ENCODE results near the gene CHAC1. TPM values are rescaled to one million over a fixed set of nuclear protein-coding genes. Genes with fewer than 3 reads are reported as not detected.

CHAC1 gene
- total RNA-seq, 1 experiment from 2014 or later: 48.7 TPM

GRCh38 chr15:40914486-40914885 is 38.8 kb upstream of the CHAC1 start:
- H3K27ac ChIP-seq (ENCODE audit: insufficient read length, low read depth, low read length): no peak overlapping the region
- no peak overlapping the region for H3T11ph ChIP-seq (ENCODE audit: low read length)
- no peak overlapping the region; the same call in 1 of the 2 replicates for H3K14ac ChIP-seq (ENCODE audit: insufficient read depth, low read length)
- no CpG with 5 or more reads among the region's 8 CpGs for whole genome bisulfite sequencing (ENCODE audit: extremely low coverage, insufficient read length, low lambda C conversion rate)
- no peak overlapping the region for H2BK5ac ChIP-seq (ENCODE audit: insufficient read length, low read length)
- DNase-seq: peak; percentile 65
- H3K79me1 ChIP-seq (ENCODE audit: insufficient read depth, low read depth, low read length, poor library complexity, severe bottlenecking): no peaks in the 10 kb centered on the region
- Mint-ChIP-seq H3K27me3 (ENCODE audit: low read depth) (peaks cover 45% of the 10 kb centered on the region), H3K4me1 (peaks cover 20 to 41% of the 10 kb centered on the region in 2 experiments), H3K27ac (no peak overlapping the region; a peak in 1 of 7 replicates), H3K36me3 (ENCODE audit: insufficient read depth in 1 of 3, low read depth in 3 of 3) (no peaks in the 10 kb centered on the region; a peak in 1 of 7 replicates), H3K4me3 (no peak overlapping the region), H3K9me3 (no peaks in the 10 kb centered on the region)
- H2BK120ac ChIP-seq (ENCODE audit: low read depth, low read length, poor library complexity, severe bottlenecking): no peak overlapping the region
- no peaks in the 10 kb centered on the region for H3K79me2 ChIP-seq (ENCODE audit: insufficient read depth, low read length)
- no peak overlapping the region for H4K8ac ChIP-seq (replicated peaks; ENCODE audit: insufficient read length, low read depth, low read length)
- no peaks in the 10 kb centered on the region for H4K20me1 ChIP-seq (ENCODE audit: control insufficient read depth, insufficient read depth, insufficient read length)
- H3K27me3 ChIP-seq (ENCODE audit: insufficient read depth, low read length): no peaks in the 10 kb centered on the region
- no peaks in the 10 kb centered on the region for H3K4me1 ChIP-seq (ENCODE audit: insufficient read depth, low read length)
- H2AFZ ChIP-seq (ENCODE audit: low read length): no peak overlapping the region
- H2BK12ac ChIP-seq (ENCODE audit: insufficient read length, low read depth, low read length): no peak overlapping the region
- no peak overlapping the region for H4K91ac ChIP-seq (ENCODE audit: insufficient read length, low read depth, low read length)
- no peaks in the 10 kb centered on the region for H3K23me2 ChIP-seq (ENCODE audit: insufficient read length, low read depth, low read length, poor library complexity, severe bottlenecking)
- no peak overlapping the region for H2BK15ac ChIP-seq (ENCODE audit: low read depth, low read length)
- no peak overlapping the region for H3K18ac ChIP-seq (ENCODE audit: insufficient read length, low read depth, low read length)
- no peak overlapping the region for H2AK5ac ChIP-seq (ENCODE audit: insufficient read length, low read length)
- no peak overlapping the region for H3K56ac ChIP-seq (ENCODE audit: insufficient read length, low read depth, low read length)
- no peak overlapping the region for H3K23ac ChIP-seq (ENCODE audit: insufficient read length, low read depth, low read length)
- TF ChIP-seq CTCF (conservative IDR thresholded peaks at IDR 0.05): peak; percentile 66
- H3K9ac ChIP-seq (ENCODE audit: extremely low read depth, insufficient read length, low read length): no peak overlapping the region
- no peak overlapping the region for H3K4me2 ChIP-seq (ENCODE audit: insufficient read depth, insufficient read length, low read length)
- no peaks in the 10 kb centered on the region for H3K9me3 ChIP-seq (ENCODE audit: control insufficient read depth, low read depth, low read length)
- H4K5ac ChIP-seq (ENCODE audit: insufficient read length, low read depth, low read length): no peak overlapping the region
- H2BK20ac ChIP-seq (ENCODE audit: low read depth, low read length, poor library complexity, severe bottlenecking): no peak overlapping the region
- no peak overlapping the region for H3K4ac ChIP-seq (ENCODE audit: low read depth, low read length)

Data from H9 (cell line).